Subcutaneous abdominal adipose tissue (tissue), 5 donors: ENCODE measurements around the gene HBEGF.

Source experiments
- H3K27ac ChIP-seq: one replicate; pipeline ENCODE4 v1.7.0; 2013; ENCODE audit warnings: low read depth, mild to moderate bottlenecking, inconsistent platforms, low read length, moderate library complexity
- H3K27me3 ChIP-seq, 5 donors: one replicate each; pipeline ENCODE4 v1.7.0; 2013; ENCODE audit warnings: low read length in 5 of 5, inconsistent platforms in 1 of 5; ENCODE audit not compliant: control insufficient read depth in 5 of 5, insufficient read depth in 4 of 5
- H3K36me3 ChIP-seq, 5 donors: one replicate each; pipeline ENCODE4 v1.7.0; 2013; ENCODE audit warnings: low read length in 5 of 5; ENCODE audit not compliant: control insufficient read depth in 5 of 5, insufficient read depth in 5 of 5
- H3K4me1 ChIP-seq, 5 donors: one replicate each; pipeline ENCODE4 v1.7.0; 2013; ENCODE audit warnings: low read length in 5 of 5, mild to moderate bottlenecking in 3 of 5, moderate library complexity in 1 of 5; ENCODE audit not compliant: control insufficient read depth in 5 of 5, insufficient read depth in 5 of 5
- H3K4me3 ChIP-seq, 5 donors: one replicate each; pipeline ENCODE4 v1.7.0; 2013; ENCODE audit warnings: low read length in 5 of 5, low read depth in 1 of 5
- H3K9ac ChIP-seq, 5 donors: one replicate each; pipeline ENCODE4 v1.7.0; 2013; ENCODE audit warnings: low read length in 5 of 5, mild to moderate bottlenecking in 4 of 5, moderate library complexity in 3 of 5
- H3K9me3 ChIP-seq, 5 donors: one replicate each; pipeline ENCODE4 v1.7.0; 2013; ENCODE audit warnings: low read length in 5 of 5; ENCODE audit not compliant: control insufficient read depth in 5 of 5
- donor health status: healthy.
- donor health status: healthy.
- donor health status: healthy.
- donor health status: healthy.
- donor health status: healthy.

The HBEGF gene

GRCh38 chr5:140310434-140310833, 36.0 kb downstream of the HBEGF start:
- Histone ChIP-seq H3K4me1 (peaks cover 0 to 21% (median 2%) of the 10 kb centered on the region in 5 donors), H3K27me3 (no peaks in the 10 kb centered on the region), H3K27ac (no peak overlapping the region), H3K9ac (no peak overlapping the region), H3K4me3 (no peak overlapping the region), H3K9me3 (no peaks in the 10 kb centered on the region), H3K36me3 (no peaks in the 10 kb centered on the region)

- Histone ChIP-seq H3K9ac (no peak overlapping the region), H3K36me3 (no peaks in the 10 kb centered on the region), H3K9me3 (no peaks in the 10 kb centered on the region), H3K27me3 (no peaks in the 10 kb centered on the region), H3K4me1 (peaks cover 0 to 21% (median 2%) of the 10 kb centered on the region in 5 donors), H3K4me3 (no peak overlapping the region), H3K27ac (no peak overlapping the region)
These were observed 36.6 kb downstream of the HBEGF start for GRCh38 chr5:140309706-140310249.

GRCh38 chr5:140305471-140305870, 40.9 kb downstream of the HBEGF start:
- peaks cover 0 to 30% (median 25%) of the 10 kb centered on the region in 5 donors for H3K4me1 ChIP-seq
- H3K27me3 ChIP-seq = no peaks in the 10 kb centered on the region
- no peak overlapping the region for H3K4me3 ChIP-seq
- H3K36me3 ChIP-seq = no peaks in the 10 kb centered on the region
- H3K9me3 ChIP-seq = no peaks in the 10 kb centered on the region
- no peak overlapping the region for H3K27ac ChIP-seq
- H3K9ac ChIP-seq = no peak overlapping the region

- H3K27me3 ChIP-seq = no peaks in the 10 kb centered on the region
- H3K4me3 ChIP-seq = no peak overlapping the region
- H3K27ac ChIP-seq = no peak overlapping the region
- H3K9me3 ChIP-seq = no peaks in the 10 kb centered on the region
- H3K4me1 ChIP-seq = peaks cover 0 to 34% (median 27%) of the 10 kb centered on the region in 5 donors
- no peak overlapping the region for H3K9ac ChIP-seq
- peaks cover 0 to 9% (median 2%) of the 10 kb centered on the region in 5 donors for H3K36me3 ChIP-seq
These were observed 42.4 kb downstream of the HBEGF start for GRCh38 chr5:140303966-140304365.

GRCh38 chr5:140302786-140303639, 43.4 kb downstream of the HBEGF start, which contains the start of gene PFDN1:
PFDN1 (minus strand) TSS chr5:140303101; CDS start chr5:140303073, 28 bp downstream.
- no peaks in the 10 kb centered on the region for H3K9me3 ChIP-seq
- H3K27ac ChIP-seq = peak within 1 kb of the TSS; percentile 86
- peaks cover 0 to 11% (median 2%) of the 10 kb centered on the region in 5 donors for H3K36me3 ChIP-seq
- H3K27me3 ChIP-seq = no peaks in the 10 kb centered on the region
- peak within 1 kb of the TSS; percentile 69 to 97 (median 92) for H3K4me3 ChIP-seq
- H3K4me1 ChIP-seq = peaks cover 0 to 41% (median 36%) of the 10 kb centered on the region in 5 donors
- H3K9ac ChIP-seq = peak within 1 kb of the TSS; percentile 76 to 99 (median 97)

- H3K4me1 ChIP-seq = peaks cover 0 to 48% (median 41%) of the 10 kb centered on the region in 5 donors
- H3K27me3 ChIP-seq = no peaks in the 10 kb centered on the region
- H3K36me3 ChIP-seq = peaks cover 0 to 11% (median 2%) of the 10 kb centered on the region in 5 donors
- no peaks in the 10 kb centered on the region for H3K9me3 ChIP-seq
- peak overlapping the region; percentile 86 for H3K27ac ChIP-seq
- peak overlapping the region in 1 of 5 donors; percentile 76 for H3K9ac ChIP-seq
- H3K4me3 ChIP-seq = no peak overlapping the region
These were observed 45.3 kb downstream of the HBEGF start for GRCh38 chr5:140301136-140301535.

GRCh38 chr5:140299056-140299455, 47.3 kb downstream of the HBEGF start:
- peaks cover 0 to 11% (median 2%) of the 10 kb centered on the region in 5 donors for H3K36me3 ChIP-seq
- H3K4me1 ChIP-seq = peaks cover 2 to 61% (median 55%) of the 10 kb centered on the region in 5 donors
- H3K4me3 ChIP-seq = no peak overlapping the region
- H3K9ac ChIP-seq = no peak overlapping the region
- H3K27ac ChIP-seq = peak overlapping the region; percentile 15
- H3K9me3 ChIP-seq = no peaks in the 10 kb centered on the region
- no peaks in the 10 kb centered on the region for H3K27me3 ChIP-seq

- Histone ChIP-seq H3K36me3 (peaks cover 0 to 11% (median 2%) of the 10 kb centered on the region in 5 donors), H3K9me3 (no peaks in the 10 kb centered on the region), H3K9ac (no peak overlapping the region), H3K4me3 (no peak overlapping the region), H3K27me3 (no peaks in the 10 kb centered on the region), H3K27ac (peak overlapping the region; percentile 45), H3K4me1 (peaks cover 2 to 63% (median 56%) of the 10 kb centered on the region in 5 donors)
These were observed 48.2 kb downstream of the HBEGF start for GRCh38 chr5:140298183-140298601.

GRCh38 chr5:140297283-140297682, 49.1 kb downstream of the HBEGF start:
- Histone ChIP-seq H3K27me3 (no peaks in the 10 kb centered on the region), H3K9ac (no peak overlapping the region), H3K36me3 (peaks cover 0 to 11% (median 2%) of the 10 kb centered on the region in 5 donors), H3K9me3 (no peaks in the 10 kb centered on the region), H3K27ac (peak overlapping the region; percentile 45), H3K4me1 (peaks cover 2 to 64% (median 56%) of the 10 kb centered on the region in 5 donors), H3K4me3 (no peak overlapping the region)

GRCh38 chr5:140296289-140296688, 50.1 kb downstream of the HBEGF start:
- peaks cover 0 to 11% (median 2%) of the 10 kb centered on the region in 5 donors for H3K36me3 ChIP-seq
- peak overlapping the region; percentile 71 for H3K27ac ChIP-seq
- no peaks in the 10 kb centered on the region for H3K27me3 ChIP-seq
- H3K4me1 ChIP-seq = peaks cover 2 to 54% (median 48%) of the 10 kb centered on the region in 5 donors
- H3K9me3 ChIP-seq = no peaks in the 10 kb centered on the region
- peak overlapping the region in 1 of 5 donors; percentile 28 for H3K9ac ChIP-seq
- H3K4me3 ChIP-seq = no peak overlapping the region
